GM13977 (cell line): ENCODE data around the gene DUOX1.

ENCODE experiments used
- DNase-seq: peaks from one replicate; pipeline ENCODE4 v3.0.0; 2012; ENCODE audit warnings: low spot score
- CTCF ChIP-seq: IDR thresholded peaks from 2 replicates; pipeline ENCODE4 v1.5.1; 2012; ENCODE audit warnings: mild to moderate bottlenecking, control low read depth; ENCODE audit not compliant: insufficient read depth; ENCODE audit errors: extremely low read depth, missing control alignments
- in situ Hi-C: fragments of 300-500 bp; cut with MboI; formaldehyde crosslinking; loops from one replicate; pipeline ENCODE4 v1.12.0; 2022; ENCODE audit warnings: low sequenced_read_pairs, low pct_unique_long_range_greater_than_20kb, mixed read lengths, inconsistent platforms; ENCODE audit not compliant: unreplicated experiment

DUOX1 gene

GRCh38 chr15:45116482-45117307, 13.1 kb upstream of the DUOX1 start:
- DNase-seq: no peak
- in situ Hi-C loops: no loop called here
- peak; percentile 1 for TF ChIP-seq CTCF

- in situ Hi-C loops: no loop called here
- TF ChIP-seq CTCF: no peak
- no peak for DNase-seq
These were observed 12.3 kb upstream of the DUOX1 start for GRCh38 chr15:45117308-45118130.

GRCh38 chr15:45118131-45118588, 11.6 kb upstream of the DUOX1 start:
- DNase-seq: peak; percentile 93
- in situ Hi-C loops: no loop called here
- peak; percentile 99 for TF ChIP-seq CTCF

GRCh38 chr15:45118996-45119395, 10.8 kb upstream of the DUOX1 start:
- TF ChIP-seq CTCF: no peak
- in situ Hi-C loops: no loop called here
- DNase-seq: no peak

GRCh38 chr15:45120081-45120972, 9.5 kb upstream of the DUOX1 start:
- no peak for TF ChIP-seq CTCF
- no peak for DNase-seq
- in situ Hi-C loops: no loop called here

GRCh38 chr15:45121020-45121419, 8.8 kb upstream of the DUOX1 start:
- no peak for TF ChIP-seq CTCF
- DNase-seq: no peak
- in situ Hi-C loops: no loop called here
